NAMALWA (cell line): ENCODE results near the gene RBM5.
A peak's percentile ranks its signal among the peaks of the same experiment; 100 is the strongest.
"Not testable (repeated sequence)": the region's sequence is repeated elsewhere in the genome, so short reads cannot be mapped to it uniquely, and the experiment has no call there.

Source experiments
- DNase-seq: peaks from one replicate; pipeline ENCODE4 v3.0.0-alpha.2; 2015; ENCODE audit warnings: low spot score

Gene RBM5

DNA sequence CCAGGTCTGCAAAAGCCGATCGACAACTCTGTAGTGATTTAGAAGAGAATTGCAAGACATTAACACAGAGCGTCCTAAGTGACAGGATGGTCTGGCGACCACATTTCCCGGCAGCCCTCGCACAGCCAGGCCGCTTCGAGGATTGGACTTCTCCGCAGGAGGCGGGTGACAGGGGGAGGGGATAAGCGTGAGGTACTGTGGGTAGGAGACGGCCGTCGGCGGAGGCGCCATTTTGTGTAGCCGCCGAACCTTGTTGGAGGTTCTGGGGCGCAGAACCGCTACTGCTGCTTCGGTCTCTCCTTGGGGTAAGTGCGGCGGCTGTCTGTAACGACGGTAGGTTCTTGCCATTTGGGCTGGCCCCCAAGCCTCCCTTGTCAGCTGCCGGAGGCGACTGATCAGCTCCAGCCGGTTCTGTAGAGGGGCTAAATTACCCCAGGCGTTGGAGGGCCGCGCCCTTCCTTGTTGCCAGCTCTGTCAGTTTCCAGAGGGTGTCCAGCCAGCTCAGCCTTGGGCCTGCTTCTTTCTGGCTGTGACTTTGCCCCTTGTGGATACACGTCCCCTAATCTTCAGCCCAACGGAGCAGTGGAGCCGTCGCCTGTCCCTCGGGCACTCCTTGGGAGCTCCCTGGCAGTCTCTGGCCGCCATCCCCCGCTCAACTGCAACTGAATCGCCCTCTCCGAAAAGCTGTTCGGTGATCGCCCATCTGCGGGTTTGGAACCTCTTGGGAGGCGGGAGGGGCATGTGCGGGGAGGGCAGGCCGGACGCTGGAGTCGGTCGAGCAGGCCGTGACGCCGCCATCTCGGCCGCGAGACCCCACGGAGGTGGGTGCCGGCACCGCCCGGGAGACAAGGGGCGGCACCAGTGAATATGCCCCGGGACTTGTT lies at the start of gene RBM5:
Gene RBM5 (plus strand): TSS at position 195 of the 884 bp plus-strand sequence. CDS start 1,516 bp downstream, outside the sequence.
- DNase-seq, result peak; percentile 88

DNA sequence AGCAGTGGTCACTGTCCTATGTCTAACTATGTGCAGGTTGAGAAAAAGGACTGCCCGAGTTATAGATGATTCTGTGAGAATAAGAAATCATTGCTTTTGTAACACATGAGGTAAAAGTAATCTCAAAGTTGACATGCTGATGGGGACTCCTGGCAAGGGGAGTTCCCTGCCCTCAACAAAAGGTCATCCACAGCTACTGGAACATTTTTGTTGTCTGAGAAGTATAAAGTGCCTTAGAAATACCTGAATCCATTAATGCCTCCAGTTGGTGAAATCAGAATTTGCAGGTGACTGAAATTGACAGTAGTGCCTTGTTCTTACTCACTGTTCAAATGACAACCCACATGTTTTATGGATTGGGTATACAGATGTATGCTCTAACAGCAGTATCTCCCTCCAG lies 43.7 kb upstream of the RBM5 start:
- DNase-seq, result no peak

DNA sequence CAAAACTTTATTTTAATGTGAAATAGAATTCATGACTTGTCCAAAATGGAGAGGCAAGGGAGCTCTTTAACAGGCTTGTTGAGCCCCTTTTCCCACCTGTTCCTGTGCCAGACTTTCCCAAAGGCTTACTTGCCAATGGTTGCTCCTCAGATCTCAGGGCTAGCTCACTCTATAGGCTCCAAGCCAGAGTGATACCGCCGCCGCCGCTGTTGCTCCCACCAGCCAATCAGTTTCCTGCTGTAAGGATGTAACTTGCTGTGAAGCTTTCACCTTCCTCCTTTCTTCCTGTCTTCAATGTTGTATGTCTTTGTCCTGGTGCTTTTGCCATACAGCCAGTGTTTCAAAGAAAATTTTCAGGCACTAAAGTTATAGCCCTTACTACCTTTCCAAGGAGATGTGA lies 41.3 kb upstream of the RBM5 start:
- DNase-seq, result no peak

DNA sequence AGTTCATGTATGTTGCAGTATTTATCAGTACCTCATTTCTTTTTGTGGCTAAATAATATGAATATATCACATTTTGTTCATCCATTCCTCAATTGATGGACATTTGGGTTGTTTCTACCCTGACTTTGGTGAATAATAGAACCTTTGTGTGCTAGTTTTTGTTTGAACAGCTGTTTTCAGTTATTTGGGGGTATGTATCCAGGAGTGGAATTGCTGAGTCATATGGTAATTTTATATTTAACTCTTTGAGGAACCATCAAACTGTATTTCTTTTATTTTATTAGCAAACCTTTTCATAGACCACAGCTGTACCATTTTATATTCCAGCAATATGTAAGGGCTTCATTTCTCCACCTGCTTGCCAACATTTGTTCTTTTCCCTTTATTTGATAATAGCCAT lies 38.4 kb upstream of the RBM5 start:
- no peak for DNase-seq

DNA sequence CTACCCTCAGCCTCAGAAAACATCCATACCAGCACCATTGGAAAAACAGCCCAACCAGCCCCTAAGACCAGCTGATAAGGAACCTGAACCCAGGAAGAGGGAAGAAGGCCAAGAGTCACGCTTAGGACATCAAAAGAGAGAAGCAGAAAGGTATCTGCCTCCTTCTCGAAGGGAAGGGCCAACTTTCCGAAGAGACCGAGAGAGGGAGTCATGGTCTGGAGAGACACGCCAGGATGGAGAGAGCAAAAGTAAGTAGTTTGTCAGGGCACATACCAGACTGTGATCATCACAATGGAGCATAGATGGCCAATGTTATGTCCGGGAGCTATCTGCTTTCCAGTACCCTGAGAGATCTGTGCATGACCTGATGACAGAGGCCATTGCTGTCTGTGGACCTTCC lies 31.0 kb upstream of the RBM5 start:
- DNase-seq, result no peak

DNA sequence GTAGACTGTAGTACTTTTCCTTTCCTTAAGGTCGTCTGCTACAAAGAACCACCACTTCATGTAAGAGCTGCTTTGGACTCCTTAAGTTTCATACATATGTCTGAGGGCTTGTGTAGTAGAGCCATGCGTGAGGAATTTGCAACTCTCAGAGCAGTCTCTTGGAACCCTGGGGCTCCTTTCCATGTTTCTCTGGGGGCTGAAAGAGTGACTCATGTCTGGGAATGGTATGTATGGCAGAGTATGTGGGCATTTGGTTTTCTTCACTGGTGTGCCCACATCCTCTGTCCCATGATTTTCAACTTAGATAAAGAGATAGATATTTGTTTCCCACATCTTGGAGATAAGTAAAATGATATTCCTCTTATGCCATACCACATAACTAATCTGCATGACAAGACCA lies 20.6 kb upstream of the RBM5 start:
- DNase-seq, result no peak

DNA sequence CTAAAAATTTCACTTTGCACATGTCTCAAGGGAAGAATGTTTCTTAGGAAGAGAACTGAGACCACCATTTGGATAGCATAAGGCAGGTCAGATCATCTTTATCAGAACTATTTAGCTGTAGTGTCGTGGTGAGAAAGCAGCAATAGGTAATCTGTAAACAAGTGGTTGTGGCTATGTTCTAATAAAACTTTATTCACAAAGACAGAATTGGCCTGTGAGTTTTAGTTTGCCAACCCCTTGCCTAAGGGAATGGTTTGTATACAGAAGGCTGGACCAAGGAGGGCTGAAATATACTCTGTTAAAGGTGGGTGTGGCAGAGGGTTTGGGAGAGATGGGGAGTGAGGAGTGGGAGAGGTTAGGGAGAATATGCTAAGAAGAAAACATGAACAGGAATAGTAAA lies 10.6 kb upstream of the RBM5 start:
- no peak for DNase-seq

DNA sequence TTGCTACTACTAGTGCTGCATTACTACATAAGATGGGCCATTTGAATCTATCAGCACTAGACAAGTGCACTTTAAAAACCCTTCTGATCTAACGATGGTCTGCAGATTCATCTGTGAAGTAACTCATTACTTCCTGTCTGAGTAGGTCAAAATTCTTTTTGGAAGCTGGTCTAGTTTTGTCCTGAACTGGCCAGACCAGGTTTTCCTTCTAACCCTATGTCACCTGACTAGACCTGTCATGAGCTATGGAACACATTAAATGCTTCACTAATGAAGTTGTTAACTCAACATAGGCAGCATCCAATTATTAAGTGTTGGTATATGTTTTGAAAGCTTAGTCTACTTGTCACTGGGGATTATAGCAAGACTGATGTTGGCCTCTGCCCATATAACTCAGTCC lies 10.1 kb upstream of the RBM5 start:
- no peak for DNase-seq

- DNase-seq, result not testable (repeated sequence)
Observed at GRCh38 chr3:50084951-50085350, 3.8 kb upstream of the RBM5 start.

GRCh38 chr3:50089609-50089945 lies 858 bp downstream of the RBM5 start:
- no peak for DNase-seq

DNA sequence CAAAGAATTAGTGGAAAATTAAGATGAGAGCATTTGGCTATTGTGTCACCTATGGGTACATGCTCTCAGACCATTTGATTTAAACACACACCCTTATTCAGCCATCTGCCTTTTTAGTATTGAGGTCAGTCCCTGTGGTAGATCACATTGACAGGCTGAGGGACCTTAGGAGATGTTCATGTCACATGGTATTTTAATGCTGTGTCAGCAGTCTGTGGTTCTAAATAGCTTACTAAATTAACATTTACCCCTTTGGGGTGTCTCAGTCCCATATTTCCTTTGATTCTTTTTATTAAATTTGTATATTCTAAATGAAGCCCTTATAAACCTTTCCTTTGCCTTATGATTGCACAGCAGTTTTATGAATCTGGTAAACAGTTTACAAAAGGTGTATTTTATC lies 2.3 kb downstream of the RBM5 start:
- DNase-seq, result no peak

DNA sequence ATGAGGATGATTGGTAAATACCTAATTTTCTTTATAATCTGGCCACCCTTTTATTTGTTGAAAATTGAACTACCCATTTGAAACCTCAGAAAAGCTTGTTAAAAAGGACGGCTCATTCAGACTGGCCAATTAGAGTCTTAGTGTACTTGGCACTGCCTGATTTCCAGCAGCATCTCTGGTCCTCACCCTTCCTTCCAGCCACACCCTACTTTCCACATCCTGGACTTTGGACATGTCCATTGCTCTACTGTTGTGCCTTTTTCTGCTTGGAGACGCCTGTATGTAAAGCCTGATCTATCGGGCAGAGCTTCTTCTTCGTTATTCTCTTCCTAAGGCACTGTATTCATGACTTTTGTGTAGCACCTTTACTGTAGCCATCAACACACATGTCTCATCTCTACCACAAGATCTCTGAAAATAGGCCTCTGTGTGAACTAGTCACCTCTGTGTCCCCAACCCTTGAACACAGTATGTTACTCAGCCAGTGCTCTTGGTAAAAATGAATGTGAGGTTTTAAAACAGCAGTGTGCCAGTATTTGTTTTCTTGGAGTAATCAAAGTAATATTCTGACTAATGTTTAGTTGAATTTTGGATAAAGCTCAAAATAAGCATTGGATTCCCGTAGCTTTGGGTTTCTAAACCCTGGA lies 6.8 kb downstream of the RBM5 start:
- no peak for DNase-seq

GRCh38 chr3:50100386-50100785 lies 11.7 kb downstream of the RBM5 start:
- DNase-seq, result no peak

DNA sequence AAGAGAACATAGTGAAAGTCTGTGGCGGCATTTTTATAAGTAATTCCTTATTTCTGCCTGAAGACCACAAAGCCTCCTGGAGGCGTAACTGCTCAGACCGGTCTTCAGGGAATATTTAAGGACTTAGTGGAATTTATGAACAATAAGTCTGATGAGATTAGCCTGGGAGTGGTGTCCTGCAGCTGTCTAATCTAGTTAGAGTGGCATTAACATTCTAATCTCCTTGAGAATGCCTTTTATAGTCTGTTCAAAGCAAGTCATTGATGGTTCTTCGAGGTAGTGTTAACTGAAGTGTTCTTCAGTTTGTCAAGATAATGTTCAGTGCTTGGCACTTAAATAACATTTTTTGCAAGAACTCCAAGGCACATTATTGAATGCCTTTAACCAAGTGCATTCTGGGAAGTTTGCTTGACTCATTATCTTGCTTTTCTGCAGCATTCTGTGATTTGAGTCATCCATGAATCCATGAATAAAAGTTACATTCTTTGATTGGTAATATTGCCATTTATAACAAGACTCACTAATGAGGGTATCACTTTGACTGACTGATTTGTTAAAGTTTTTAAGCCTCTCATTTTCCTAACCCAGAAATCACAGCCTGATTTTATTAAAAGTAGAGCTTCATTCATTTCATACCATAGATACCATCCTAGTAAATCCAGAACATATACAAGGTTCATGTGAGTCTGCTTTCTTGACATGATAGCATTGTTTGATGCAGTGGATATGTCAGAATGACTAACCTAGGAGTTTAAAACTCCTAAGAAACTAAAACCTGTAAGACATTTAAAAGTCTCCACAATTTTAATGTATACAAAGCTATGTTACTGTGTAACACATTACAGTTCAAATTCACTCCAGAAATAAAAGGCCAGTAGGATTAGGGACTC lies 12.5 kb downstream of the RBM5 start:
- DNase-seq, result no peak

DNA sequence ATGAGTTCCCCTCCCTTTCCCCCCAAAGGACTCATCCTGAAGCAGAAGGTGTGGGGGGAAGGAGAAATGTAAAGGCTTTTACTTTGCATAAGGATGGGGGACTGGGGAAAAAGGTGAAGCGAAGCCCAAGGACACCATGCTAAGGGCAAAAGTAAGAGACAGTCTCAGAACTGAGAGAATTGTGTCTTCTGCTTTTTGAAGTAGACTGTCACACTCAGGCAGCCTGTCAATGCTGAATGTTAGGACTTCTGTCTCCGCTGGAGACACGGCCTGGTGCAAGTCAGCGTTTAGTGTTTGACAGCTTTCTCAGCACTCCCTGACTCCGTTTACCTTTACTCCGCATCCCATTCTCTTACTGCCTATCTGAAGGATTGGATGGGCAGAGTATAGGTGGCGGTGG lies 13.8 kb downstream of the RBM5 start:
- no peak for DNase-seq

DNA sequence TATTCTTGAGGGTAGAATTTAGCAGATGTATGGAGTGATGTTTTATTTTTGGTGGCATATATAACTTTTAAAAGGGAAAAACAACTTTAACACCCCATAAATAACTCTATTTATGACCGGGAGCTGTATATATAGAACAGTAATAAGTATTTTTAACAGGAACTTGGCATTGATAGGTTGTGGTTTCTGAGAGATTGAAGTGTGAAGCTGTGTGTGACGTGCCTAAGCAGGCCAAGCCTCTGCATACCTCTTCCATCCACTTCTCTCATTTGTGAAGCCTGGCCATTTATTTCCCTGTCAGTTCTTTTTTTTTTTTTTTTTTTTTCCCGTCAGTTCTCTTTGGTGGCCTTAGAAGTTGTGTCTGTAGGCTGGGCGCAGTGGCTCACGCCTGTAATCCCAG lies 23.0 kb downstream of the RBM5 start:
- no peak for DNase-seq

- DNase-seq, result peak; percentile 26
Observed at GRCh38 chr3:50112462-50112861, 23.7 kb downstream of the RBM5 start.

GRCh38 chr3:50117120-50117519 lies 28.4 kb downstream of the RBM5 start:
- DNase-seq, result no peak

GRCh38 chr3:50118237-50118636 lies 29.5 kb downstream of the RBM5 start:
- no peak for DNase-seq

- no peak for DNase-seq
Observed at GRCh38 chr3:50119786-50120185, 31.1 kb downstream of the RBM5 start.

DNA sequence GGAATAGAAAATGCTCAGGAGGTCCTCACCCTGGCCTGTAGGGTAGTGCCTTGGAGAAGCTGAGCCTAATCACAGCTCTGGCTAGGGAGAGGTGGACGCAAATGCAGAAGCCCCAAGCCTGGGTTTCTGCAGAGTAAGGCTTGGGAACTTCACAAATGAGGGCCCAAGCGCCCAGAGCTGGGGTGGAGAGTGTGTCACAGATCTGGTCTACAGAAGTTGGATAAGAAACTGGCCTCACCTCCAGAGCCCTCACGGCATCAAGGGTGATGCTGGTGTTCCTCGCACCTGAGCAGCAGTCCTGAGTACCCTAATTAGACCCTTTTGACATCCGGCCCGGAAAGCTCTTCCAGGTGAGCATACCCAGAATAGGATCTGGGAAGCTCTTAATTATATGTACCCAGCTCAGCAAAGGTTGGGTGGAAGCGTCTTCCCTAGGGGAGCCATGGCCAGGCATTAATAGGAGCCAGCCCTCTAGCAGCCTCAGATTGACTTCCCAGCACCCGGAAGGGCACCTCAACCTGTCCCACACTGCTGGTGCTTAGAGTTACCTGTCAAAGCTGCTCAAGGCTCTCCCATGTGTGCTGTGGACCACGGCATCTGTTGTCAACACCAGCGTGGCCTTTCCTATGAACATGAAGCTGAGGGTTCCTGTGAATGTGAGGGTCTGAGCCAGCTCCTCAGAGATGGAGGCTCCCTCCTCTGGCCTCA lies 31.8 kb downstream of the RBM5 start:
- DNase-seq, result no peak
